ENCODE data around the gene NPB. TPM values are rescaled to one million over a fixed set of nuclear protein-coding genes. Genes with fewer than 3 reads are reported as not detected.

The NPB gene
- total RNA-seq, 2 experiments from 2014 or later: 0.17 TPM; not detected in 1

DNA sequence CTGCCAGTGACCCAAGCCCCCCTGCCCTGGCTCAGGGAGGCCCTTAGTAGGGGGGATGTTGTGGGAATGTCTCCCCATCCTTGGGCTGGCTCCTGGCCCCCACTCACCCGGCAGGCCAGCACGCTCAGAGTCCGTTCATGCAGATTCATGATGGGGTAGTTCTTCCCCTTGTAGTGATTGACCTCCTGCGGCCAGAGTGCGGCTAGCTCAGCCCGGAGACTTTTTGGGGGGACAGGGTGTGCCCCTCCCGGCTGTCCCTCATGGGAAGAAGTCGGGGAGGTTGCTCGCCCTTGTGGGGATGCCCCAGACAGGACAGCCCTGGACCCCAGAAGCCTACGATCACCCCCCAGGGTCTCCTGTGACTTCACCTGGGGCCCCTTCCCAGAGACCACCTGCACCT, 4.0 kb downstream of the NPB start:
- ChIA-PET POLR2A (no interaction called here), CTCF (interaction anchor here (0.6 kb wide), 1 partner anchor 55 kb away, joined by 3 read pairs; no protein-coding TSS in a partner anchor)

DNA sequence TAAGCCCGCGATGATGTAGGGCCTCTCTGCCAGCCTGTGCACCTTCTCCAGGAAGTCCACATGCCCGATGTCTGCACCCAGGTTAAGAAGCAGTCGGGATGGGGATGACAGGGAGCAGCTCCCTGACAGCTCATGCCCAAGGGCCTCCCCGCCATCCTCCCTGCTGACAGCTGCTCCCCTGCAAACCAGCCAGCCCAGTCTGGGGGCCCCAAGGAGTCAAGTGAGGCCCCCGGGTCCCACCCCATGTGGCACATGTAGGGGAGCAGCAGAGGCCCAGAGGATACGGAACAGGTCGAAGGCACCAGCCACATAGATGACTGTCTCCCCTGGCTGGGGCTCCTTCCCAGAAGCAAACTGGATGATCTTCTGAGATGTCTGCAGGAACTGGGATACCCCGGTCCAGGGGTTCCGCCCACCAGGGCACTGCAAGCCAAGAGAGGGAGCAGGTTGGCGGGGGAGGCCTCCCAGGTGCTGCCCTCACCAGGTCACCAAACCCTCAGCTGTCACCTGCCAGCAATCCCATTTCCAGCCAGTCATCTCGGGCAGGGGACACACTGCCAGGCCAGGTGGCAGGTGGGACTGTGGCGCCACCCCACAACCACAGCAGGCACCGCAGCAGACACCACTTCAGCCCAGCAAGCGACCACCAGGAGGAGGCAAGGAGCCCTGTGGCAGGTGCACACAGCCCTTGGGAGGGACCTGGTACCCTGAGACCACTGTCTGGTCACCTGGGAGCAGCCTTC, 4.6 kb downstream of the NPB start:
- CTCF ChIA-PET: interaction anchor here (0.6 kb wide), 1 partner anchor 55 kb away, joined by 3 read pairs; no protein-coding TSS in a partner anchor
- POLR2A ChIA-PET: no interaction called here

DNA sequence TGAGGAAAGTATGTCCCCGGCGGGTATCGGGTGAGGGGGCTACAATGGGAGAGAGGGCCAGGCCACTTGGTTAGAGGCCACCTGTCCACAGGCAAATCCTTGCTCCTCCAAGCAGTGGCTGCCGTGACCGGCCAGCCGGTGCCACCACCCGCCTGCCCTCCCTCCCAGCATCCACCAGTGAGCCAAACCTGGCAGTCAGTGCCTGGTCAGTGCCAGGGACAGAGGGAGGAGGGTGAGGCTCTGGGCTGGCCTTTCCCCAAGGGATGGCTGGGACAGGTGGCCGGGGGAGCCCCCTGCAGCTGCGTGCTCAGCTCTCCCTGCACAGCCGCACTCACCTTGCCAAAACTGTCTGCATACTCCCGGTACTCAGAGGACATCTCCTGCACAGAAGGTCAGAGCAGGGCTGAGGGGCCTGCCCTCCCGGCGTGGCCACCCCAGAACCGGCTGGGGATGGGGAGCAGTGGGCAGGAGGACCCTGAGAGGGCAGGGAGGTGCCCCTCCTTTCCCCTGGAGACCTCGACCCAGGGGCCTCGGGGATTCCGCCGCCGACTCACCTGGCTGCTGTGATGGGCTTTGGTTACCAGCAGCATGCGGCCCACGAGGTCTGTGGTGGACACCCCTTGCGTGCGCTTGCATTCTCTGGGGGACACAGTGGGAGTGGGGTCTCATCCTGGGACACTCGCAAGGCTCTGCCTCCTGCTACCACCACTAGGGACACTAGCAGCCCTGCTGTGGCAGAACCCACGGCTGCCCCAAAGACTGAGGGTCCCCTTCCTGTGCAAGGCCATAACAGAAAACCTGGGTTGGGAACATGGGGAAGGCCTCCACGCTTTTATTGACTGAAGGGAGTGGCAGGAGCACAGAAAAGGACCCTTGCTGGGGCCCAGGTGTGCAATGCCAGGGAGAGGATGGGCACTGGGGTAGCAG, 5.4 kb downstream of the NPB start:
- ChIA-PET CTCF (no interaction called here), POLR2A (no interaction called here)

DNA sequence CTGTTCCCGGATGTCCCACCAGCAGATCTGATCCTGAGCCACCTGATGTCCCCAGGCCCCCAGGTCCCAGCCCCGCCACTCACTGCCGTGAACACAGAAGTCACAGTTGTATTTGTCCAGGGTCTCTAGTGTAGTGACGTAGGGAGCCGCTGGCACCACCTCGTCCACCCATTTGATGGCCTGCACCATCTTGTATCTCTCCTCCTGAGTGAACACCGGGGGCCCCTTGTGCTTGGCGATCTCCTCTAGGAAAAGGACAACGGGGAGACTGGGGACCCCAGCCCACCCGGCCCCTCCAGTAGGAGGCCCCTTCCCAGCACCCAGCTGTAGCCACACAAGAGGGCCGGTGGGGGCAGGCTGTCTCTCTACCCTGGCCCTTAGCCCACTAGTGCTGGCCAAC, 6.8 kb downstream of the NPB start:
- ChIA-PET CTCF (no interaction called here), POLR2A (interaction anchor here (1.4 kb wide), 1 partner anchor 18 kb away, joined by 4 read pairs; no protein-coding TSS in a partner anchor)

- ChIA-PET POLR2A (interaction anchor here (1.4 kb wide), 1 partner anchor 17 kb away, joined by 4 read pairs; no protein-coding TSS in a partner anchor), CTCF (interaction anchor here (0.7 kb wide), 1 partner anchor 13 kb away, joined by 3 read pairs; no protein-coding TSS in a partner anchor)
Observed at GRCh38 chr17:81909231-81909630, 7.2 kb downstream of the NPB start.

DNA sequence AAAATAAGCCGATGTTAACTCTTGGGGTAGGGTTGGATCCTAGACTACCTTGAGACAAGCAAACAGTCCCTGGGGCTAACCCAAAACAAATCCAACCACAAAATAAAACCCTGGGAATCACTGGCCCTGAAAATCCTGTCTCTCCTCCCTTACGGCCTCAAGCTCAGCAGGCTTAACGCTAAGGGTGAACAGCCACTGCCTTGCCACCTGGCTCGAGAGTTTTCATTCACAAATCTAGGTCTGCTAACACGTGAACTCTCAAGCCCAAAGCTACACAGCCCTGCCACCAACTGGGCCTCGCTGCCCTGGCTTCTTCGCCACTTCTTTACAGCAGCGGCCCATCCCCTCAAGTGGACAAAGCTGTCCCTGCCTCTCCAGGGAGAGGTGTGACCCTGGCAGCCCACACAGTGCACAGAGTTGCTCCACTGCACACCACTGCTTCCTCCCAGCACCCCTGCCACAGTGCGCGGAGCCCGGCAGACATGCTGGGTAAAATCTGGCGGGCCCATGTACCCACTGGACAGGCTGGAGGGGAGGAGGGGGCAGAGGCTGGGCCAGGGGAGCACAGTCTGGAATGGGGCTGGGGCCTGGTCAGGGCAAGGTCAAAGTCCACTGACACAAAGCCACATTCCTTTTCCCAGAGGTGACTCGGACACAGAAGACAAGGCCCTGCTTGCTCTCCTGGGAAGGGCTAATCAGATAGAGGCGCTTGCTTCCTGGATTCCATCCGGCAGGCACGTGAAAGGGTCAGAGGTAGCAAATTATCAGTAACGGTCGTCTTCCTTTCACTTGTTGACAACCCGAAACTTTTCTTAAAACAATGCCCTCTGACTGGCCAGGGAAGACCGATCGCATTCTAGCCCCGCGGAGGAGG, 8.2 kb downstream of the NPB start:
- POLR2A ChIA-PET: interaction anchor here (1.4 kb wide), 1 partner anchor 16 kb away, joined by 4 read pairs; no protein-coding TSS in a partner anchor
- CTCF ChIA-PET: no interaction called here

GRCh38 chr17:81910840-81911276, 8.8 kb downstream of the NPB start:
- CTCF ChIA-PET: no interaction called here

DNA sequence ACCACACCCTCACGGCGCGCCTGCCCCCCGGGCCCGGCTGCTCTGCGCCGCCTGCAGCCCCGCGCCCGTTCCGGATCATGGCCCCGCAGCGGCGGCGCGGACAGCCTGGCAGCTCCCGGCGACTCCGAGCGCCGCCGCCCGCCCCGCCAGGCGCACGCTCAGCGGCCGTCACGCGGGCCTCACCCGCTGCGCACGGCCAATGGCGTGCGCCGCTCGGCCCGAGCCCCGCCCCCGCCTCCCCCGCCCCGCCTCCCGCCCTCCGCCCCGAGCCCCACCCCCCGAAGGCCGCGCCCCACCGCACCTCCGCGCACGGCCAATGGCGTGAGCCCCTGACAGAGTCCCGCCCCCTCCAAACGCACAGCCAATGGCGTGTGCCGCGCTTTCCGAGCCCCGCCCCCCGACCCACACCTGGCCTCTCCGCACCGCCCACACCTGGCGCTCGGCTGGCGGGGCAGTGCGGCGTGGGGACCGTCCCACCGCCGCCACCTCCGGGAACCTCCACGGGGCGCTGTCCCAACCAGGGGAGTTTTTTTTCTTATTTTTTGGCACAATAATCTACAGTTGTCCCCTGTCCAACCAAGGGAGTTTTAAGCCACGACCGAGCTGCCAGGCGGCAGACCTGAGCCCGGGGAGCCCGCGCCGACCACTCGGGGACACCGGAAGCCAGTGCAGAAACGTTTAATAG, 9.4 kb downstream of the NPB start, which contains the start of gene PCYT2:
TSS of gene PCYT2 (minus strand) at position 123 of the 685 bp plus-strand sequence. CDS start at position 79, 44 bp downstream.
- CTCF ChIA-PET: no interaction called here
- POLR2A ChIA-PET: no interaction called here

More at GRCh38 chr17:81910840-81911276, 8.8 kb downstream of the NPB start:
- POLR2A ChIA-PET: no interaction called here

GRCh38 chr17:81911969-81912368, 9.9 kb downstream of the NPB start:
- ChIA-PET POLR2A (no interaction called here), CTCF (no interaction called here)

- CTCF ChIA-PET: no interaction called here
- POLR2A ChIA-PET: interaction anchor here (0.9 kb wide), 1 partner anchor 14 kb away, joined by 5 read pairs; no protein-coding TSS in a partner anchor
Observed at GRCh38 chr17:81912441-81913309, 10.6 kb downstream of the NPB start.

DNA sequence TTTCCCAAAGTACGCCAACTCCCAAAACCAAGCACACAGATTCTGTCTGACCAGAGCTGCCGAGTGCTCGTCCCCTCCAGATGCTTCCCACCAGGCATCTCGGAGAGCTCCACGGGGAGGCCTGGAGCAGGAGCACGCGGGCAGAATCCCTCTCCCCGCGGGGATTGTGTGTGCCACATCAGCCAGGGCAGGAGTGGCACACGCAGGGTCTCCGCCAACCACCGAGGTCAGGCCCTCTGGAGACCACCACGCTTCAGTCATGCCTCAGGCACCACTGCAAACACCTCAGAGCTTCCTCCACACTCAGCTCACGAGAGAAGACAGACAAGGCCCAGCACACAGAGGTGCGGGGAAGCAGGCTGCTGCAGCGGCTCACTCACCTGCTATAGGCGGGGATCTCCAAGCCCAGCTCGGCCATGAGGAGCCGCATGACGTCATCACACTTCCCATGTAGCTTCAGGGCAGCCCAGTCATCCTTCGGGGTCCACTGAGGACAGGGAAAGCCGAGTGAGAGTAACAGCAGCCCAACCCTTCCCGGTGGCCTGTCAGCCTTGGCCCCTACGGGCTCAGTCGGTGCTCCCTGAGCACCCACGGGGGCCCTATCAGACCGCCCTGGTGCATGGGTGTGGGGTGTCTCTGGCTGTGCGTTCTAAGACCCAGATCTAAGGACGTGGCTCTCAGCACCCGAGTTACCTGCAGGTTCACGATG, 11.5 kb downstream of the NPB start:
- CTCF ChIA-PET: no interaction called here
- POLR2A ChIA-PET: interaction anchor here (0.9 kb wide), 1 partner anchor 13 kb away, joined by 5 read pairs; no protein-coding TSS in a partner anchor

DNA sequence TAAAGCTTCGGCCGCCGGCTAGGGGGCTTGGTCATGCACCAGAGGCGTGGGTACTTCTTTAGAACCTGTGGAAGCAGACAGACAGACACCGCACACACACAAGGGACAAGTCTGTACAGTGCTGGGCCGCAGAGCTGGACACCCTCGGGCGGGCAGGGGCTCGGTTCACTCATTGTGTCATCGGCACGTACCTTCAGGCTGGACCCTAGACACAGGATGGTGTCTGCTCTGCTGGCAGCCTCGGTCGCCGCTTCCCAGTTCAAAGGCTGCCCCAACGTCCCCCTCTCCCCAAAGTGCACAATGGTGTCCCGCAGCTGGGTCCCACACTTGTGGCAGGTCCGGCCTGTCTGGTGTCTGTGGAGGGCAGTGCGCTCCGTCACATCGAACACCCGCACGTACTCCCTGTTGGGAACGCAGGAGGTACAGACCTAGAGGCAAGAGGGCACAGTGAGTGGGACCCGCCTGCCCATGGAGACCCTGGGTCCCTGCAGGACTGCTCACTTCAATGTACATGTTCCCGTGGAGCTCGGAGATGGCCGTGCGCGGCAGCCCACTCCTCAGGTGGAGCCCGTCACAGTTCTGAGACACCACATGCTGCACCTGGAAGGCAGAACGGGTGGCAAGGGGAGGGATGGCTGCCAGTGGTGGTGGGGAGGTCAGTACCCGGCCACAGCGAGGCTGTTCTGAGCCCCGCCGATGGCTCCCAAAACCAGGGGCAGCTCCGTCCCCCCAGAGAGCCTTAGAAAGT, 12.2 kb downstream of the NPB start:
- ChIA-PET POLR2A (interaction anchor here (0.5 kb wide), 1 partner anchor 56 kb away, joined by 3 read pairs; no protein-coding TSS in a partner anchor), CTCF (no interaction called here)

DNA sequence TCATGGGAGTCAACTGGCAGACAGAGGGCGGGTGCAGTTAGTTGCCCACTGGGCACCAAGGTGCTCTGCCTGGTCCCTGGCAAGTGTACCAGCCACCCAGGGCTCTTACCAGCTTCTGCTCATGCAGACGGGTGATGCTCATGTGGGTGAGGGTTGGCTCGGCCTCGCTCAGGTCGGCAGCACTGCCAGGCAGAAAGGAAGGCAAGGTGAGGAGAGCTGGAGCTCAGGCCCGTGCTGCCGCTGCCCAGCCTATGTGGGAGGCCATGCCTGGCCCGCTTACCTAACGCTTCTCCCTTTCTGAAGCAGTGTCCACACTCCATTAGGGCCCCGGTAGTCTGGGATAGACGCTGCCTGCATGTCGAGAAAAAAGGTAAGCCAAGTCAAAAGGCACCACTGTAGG, 13.3 kb downstream of the NPB start:
- ChIA-PET CTCF (no interaction called here), POLR2A (no interaction called here)

DNA sequence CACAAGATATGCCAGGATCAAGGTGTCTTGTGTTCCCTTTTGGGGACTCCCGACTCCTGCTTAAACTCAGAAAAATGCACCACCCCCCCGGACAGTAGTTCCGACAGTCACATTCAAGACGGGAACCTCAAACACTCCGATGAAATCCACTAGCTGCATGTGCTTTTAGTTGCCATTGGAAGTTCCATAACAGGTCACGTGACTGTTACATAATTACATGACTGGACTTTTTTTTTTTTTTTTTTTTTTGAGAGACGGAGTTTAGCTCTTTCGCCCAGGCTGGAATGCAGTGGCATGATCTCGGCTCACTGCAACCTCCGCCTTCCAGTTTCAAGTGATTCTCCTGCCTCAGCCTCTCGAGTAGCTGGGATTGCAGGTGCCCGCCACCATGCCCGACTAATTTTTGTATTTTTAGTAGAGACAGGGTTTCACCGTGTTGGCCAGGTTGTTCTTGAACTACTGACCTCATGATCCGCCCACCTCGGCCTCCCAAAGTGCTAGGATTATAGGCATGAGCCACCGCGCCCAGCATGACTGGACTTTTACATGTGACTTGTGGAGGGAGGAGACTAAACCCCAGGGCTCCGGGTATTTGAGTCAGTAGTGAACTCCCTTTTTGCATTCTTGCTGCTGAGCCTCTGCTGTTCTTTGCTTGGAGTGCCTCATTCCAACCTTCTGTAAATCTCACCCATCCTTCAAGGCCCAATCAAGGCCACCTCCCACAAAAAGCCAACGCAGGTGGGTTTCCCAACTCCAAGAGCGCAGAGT, 14.4 kb downstream of the NPB start:
- ChIA-PET POLR2A (interaction anchor here (0.6 to 1.4 kb wide), 3 partner anchors 10 to 252 kb away, joined by 4 to 7 read pairs (median 5); no protein-coding TSS in a partner anchor), CTCF (interaction anchor here (1.2 to 1.3 kb wide), 2 partner anchors 9 to 44 kb away, joined by 4 read pairs; no protein-coding TSS in a partner anchor)

DNA sequence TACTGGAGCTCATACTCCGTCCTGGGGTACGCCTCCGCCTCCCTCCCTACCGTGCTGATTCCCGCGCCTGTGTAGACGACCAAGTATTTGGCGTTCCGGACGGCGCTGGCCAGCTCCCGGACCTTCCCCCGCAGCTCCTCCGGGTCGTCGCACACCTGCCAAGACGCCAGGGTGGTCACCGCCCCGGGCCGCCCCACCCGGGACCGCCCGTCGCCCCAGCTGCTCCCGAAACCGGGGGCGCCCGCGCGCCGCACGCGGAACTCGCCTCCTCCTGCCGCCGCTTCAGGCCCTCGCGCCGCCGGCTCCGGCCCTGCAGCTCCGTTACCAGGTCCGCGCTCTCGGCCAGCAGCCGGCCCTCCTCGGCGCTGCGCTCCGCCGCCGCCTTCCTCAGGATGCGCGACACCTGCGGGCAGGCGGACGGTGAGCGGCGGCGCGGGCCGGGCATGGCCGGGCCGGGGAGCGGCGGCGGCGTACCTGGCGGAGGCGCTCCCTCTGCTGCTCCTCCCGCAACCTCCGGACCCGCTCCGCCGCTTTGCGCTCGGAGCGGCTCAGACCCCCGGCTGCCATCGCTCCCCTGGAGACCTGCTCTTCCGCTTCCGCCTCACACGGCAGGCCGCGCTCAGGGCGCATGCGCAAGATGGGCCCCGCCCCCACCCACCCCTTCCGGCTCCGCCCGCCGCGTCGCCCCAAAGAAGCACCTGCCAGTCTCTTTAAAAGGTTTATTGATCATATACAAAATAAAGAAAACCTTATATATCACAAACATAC, 15.7 kb downstream of the NPB start, which contains the start of gene SIRT7:
TSS of gene SIRT7 (minus strand) at position 612 of the 768 bp plus-strand sequence. CDS start at position 567, 45 bp downstream.
- ChIA-PET CTCF (interaction anchor here (0.9 to 1.3 kb wide), 4 partner anchors 8 to 42 kb away, joined by 3 to 6 read pairs (median 4); partner anchors contain the start of gene MAFG), POLR2A (interaction anchor here (0.8 to 1.4 kb wide), 2 partner anchors 9 to 26 kb away, joined by 5 read pairs; no protein-coding TSS in a partner anchor)
